OCI-LY7 (cell line): ENCODE data around the gene PEAK3. TPM values are rescaled to one million over a fixed set of nuclear protein-coding genes. Genes with fewer than 3 reads are reported as not detected.

ENCODE experiments used
- BruUV-seq: library from RNA; stranded (reverse); fragments of 400-500 nt; replicated peaks from 2 replicates; lab custom pipeline; 2021; lab: Mats Ljungman, UMichigan
- CTCF ChIA-PET: fragments of 300-600 bp; sonication (Branson Sonifier 250); formaldehyde crosslinking; loops from one replicate; lab custom pipeline; 2022; ENCODE audit warnings: antibody characterized with exemption; ENCODE audit not compliant: unreplicated experiment; lab: Charles Lee
- POLR2A ChIA-PET: fragments of 300-600 bp; sonication (Branson Sonifier 250); formaldehyde crosslinking; loops from one replicate; lab custom pipeline; 2022; ENCODE audit warnings: antibody characterized with exemption; lab: Charles Lee
- DNase-seq: peaks from one replicate; pipeline ENCODE4 v3.0.0-alpha.2; 2015; ENCODE audit warnings: low spot score
- H2AFZ ChIP-seq: fragments of 200-600 bp; sonication (generic), shearing (Covaris generic); 2 replicates; pipeline ENCODE4 v1.6.1; 2014; ENCODE audit warnings: mild to moderate bottlenecking, antibody characterized with exemption, low read length, moderate library complexity
- H3K27ac ChIP-seq: fragments of 200-600 bp; sonication (generic); 2 replicates; pipeline ENCODE4 v1.5.1; 2014; ENCODE audit warnings: mixed run types, low read depth, mild to moderate bottlenecking, moderate library complexity, low read length, inconsistent platforms; ENCODE audit not compliant: poor library complexity, severe bottlenecking
- H3K36me3 ChIP-seq: fragments of 200-600 bp; sonication (generic); 2 replicates; pipeline ENCODE4 v1.6.1; 2014; ENCODE audit warnings: mild to moderate bottlenecking, antibody characterized with exemption, low read length, moderate library complexity, mixed read lengths; ENCODE audit not compliant: insufficient read depth
- H3K4me1 ChIP-seq: fragments of 200-600 bp; sonication (generic); 2 replicates; pipeline ENCODE4 v1.5.1; 2014; ENCODE audit warnings: mild to moderate bottlenecking, low read length; ENCODE audit not compliant: insufficient read depth, poor library complexity, severe bottlenecking
- H3K4me2 ChIP-seq: fragments of 200-600 bp; sonication (generic); 2 replicates; pipeline ENCODE4 v1.6.1; 2014; ENCODE audit warnings: mild to moderate bottlenecking, low read length
- H3K4me3 ChIP-seq: fragments of 200-600 bp; sonication (generic); 2 replicates; pipeline ENCODE4 v1.5.1; 2014; ENCODE audit warnings: mild to moderate bottlenecking, low read depth, low read length; ENCODE audit not compliant: poor library complexity, severe bottlenecking
- H3K79me2 ChIP-seq: fragments of 200-600 bp; sonication (generic); 2 replicates; pipeline ENCODE4 v1.6.1; 2016; ENCODE audit warnings: low read depth, mild to moderate bottlenecking, low read length, moderate library complexity, mixed read lengths; ENCODE audit not compliant: insufficient read depth
- H3K9me2 ChIP-seq: fragments of 200-600 bp; sonication (generic); 2 replicates; pipeline ENCODE4 v1.6.1; 2016; ENCODE audit warnings: mild to moderate bottlenecking, low read length, mixed read lengths; ENCODE audit not compliant: insufficient read depth
- H3K9me3 ChIP-seq: fragments of 200-600 bp; sonication (generic); 2 replicates; pipeline ENCODE4 v1.6.1; 2014; ENCODE audit warnings: mild to moderate bottlenecking, mixed run types, low read length, mixed read lengths
- H4K20me1 ChIP-seq: fragments of 200-600 bp; sonication (generic); 2 replicates; pipeline ENCODE4 v1.6.1; 2014; ENCODE audit warnings: mild to moderate bottlenecking, antibody characterized with exemption, low read length, moderate library complexity, mixed read lengths; ENCODE audit not compliant: insufficient read depth
- CTCF ChIP-seq: fragments of 200-600 bp; sonication (generic); conservative IDR thresholded peaks from 2 replicates; pipeline ENCODE4 v1.5.1; 2014; ENCODE audit warnings: mild to moderate bottlenecking, antibody characterized with exemption, low read length, moderate library complexity, mixed read lengths
- EZH2phosphoT487 ChIP-seq: fragments of 200-600 bp; sonication (generic); IDR thresholded peaks from 2 replicates; pipeline ENCODE4 v1.6.1; 2018; ENCODE audit warnings: low read depth, borderline replicate concordance, mild to moderate bottlenecking, mixed run types, antibody characterized with exemption, low read length, moderate library complexity, mixed read lengths
- intact Hi-C: fragments of 100-400 bp; cut with micrococcal nuclease; formaldehyde crosslinking; loops from one replicate; pipeline ENCODE4 v1.10.0; 2022; ENCODE audit not compliant: unreplicated experiment
- total RNA-seq, 2 experiments: library from RNA; depleted of rRNA in 1 of 2; stranded (reverse); fragments of >200 nt in 1 of 2; shearing (Covaris generic) in 1 of 2; gene quantifications; 2 replicates each; pipeline ENCODE4 v1.2.3, GENCODE V29; 2014 to 2022

PEAK3 gene
- total RNA-seq, 2 experiments from 2014 or later: not detected

GRCh38 chr19:2294687-2295335, 12.8 kb upstream of the PEAK3 start:
- CTCF ChIA-PET: interaction anchor here (0.5 kb wide), 1 partner anchor 67 kb away, joined by 17 read pairs; no protein-coding TSS in a partner anchor
- BruUV-seq: no TSS peak
- H3K4me1 ChIP-seq: peaks cover 15% of the 10 kb centered on the region

DNA sequence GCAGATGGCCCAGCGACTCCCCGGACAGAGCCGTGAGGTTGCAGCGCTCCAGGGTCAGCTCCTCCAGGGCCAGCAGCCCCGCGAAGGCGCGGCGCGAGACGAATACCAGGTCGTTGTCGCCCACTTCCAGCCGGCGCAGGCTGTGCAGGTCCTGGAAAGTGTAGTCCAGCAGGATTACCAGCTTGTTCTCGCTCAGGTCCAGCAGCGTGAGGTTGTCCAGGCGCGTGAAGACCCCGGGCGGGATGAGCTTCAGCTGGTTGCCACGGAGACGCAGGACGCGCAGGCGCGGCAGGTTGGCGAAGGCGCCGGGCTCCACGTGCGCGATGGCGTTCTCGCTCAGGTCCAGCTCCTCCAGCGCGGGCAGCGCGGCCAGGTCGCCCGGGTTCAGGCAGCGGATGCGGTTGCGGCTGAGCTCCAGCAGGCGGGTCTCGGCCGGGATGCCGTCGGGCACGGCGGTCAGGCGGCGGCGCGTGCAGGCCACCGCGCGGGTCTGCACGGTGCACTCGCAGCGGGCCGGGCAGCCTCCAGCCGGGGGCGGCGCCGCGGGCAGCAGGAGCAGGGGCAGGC, 9.3 kb upstream of the PEAK3 start:
- H3K9me3 ChIP-seq: no peaks in the 10 kb centered on the region
- no peak for DNase-seq
- BruUV-seq: no TSS peak
- ChIA-PET CTCF (no interaction called here), POLR2A (interaction anchor here (0.6 kb wide), 2 partner anchors 19 to 76 kb away, joined by 3 to 5 read pairs; no protein-coding TSS in a partner anchor)
- H4K20me1 ChIP-seq: no peaks in the 10 kb centered on the region; the same call in 1 of the 2 replicates
- H3K27ac ChIP-seq: no peak overlapping the region
- no peak overlapping the region for H2AFZ ChIP-seq
- peak overlapping the region; percentile 76; the same call in 1 of the 2 replicates for H3K4me2 ChIP-seq
- H3K4me1 ChIP-seq: peaks cover 41% of the 10 kb centered on the region
- intact Hi-C loops: no loop called here
- no peaks in the 10 kb centered on the region for H3K9me2 ChIP-seq
- H3K79me2 ChIP-seq: no peaks in the 10 kb centered on the region
- no peaks in the 10 kb centered on the region for H3K36me3 ChIP-seq
- peak overlapping the region; percentile 73 for H3K4me3 ChIP-seq
- TF ChIP-seq CTCF (no peak), EZH2phosphoT487 (no peak)

More at GRCh38 chr19:2294687-2295335, 12.8 kb upstream of the PEAK3 start:
- intact Hi-C loops: no loop called here
- TF ChIP-seq EZH2phosphoT487 (no peak), CTCF (no peak)
- H3K79me2 ChIP-seq: no peaks in the 10 kb centered on the region
- H3K36me3 ChIP-seq: no peaks in the 10 kb centered on the region
- no peaks in the 10 kb centered on the region for H3K9me2 ChIP-seq
- no peaks in the 10 kb centered on the region; the same call in 1 of the 2 replicates for H4K20me1 ChIP-seq
- POLR2A ChIA-PET: no interaction called here
- no peak overlapping the region for H2AFZ ChIP-seq
- no peak overlapping the region for H3K4me3 ChIP-seq
- H3K27ac ChIP-seq: no peak overlapping the region
- DNase-seq: no peak
- no peaks in the 10 kb centered on the region for H3K9me3 ChIP-seq
- H3K4me2 ChIP-seq: no peak overlapping the region
